Hepatocyte (in vitro differentiated cells): Measurements from ENCODE around the gene OLFM3. TPM values are rescaled to one million over a fixed set of nuclear protein-coding genes. Genes with fewer than 3 reads are reported as not detected.
A peak's percentile ranks its signal among the peaks of the same experiment; 100 is the strongest.

Experiments used
- DNase-seq: peaks from one replicate; pipeline ENCODE4 v3.0.0-alpha.2; 2016; ENCODE audit warnings: low spot score
- H2AFZ ChIP-seq: fragments of 200-600 bp; sonication (generic); 2 replicates; pipeline ENCODE4 v1.6.0; 2016; ENCODE audit warnings: antibody characterized with exemption, mild to moderate bottlenecking
- H3K27ac ChIP-seq: fragments of 200-600 bp; sonication (generic); 2 replicates; pipeline ENCODE4 v1.5.1; 2016; ENCODE audit warnings: mild to moderate bottlenecking
- H3K27me3 ChIP-seq: fragments of 200-600 bp; sonication (generic); 2 replicates; pipeline ENCODE4 v1.6.1; 2016
- H3K36me3 ChIP-seq: fragments of 200-600 bp; sonication (generic); replicated peaks from 2 replicates; pipeline ENCODE4 v1.5.1; 2016; ENCODE audit warnings: low read depth; ENCODE audit not compliant: insufficient read depth
- H3K4me1 ChIP-seq: fragments of 200-600 bp; sonication (generic); 2 replicates; pipeline ENCODE4 v1.5.1; 2016; ENCODE audit warnings: mild to moderate bottlenecking, moderate library complexity; ENCODE audit not compliant: insufficient read depth
- H3K4me2 ChIP-seq: fragments of 200-600 bp; sonication (generic); 2 replicates; pipeline ENCODE4 v1.6.0; 2016
- H3K4me3 ChIP-seq: fragments of 200-600 bp; sonication (generic); 2 replicates; pipeline ENCODE4 v1.5.1; 2016; ENCODE audit warnings: mild to moderate bottlenecking
- H3K79me2 ChIP-seq: fragments of 200-600 bp; sonication (generic); 2 replicates; pipeline ENCODE4 v1.6.0; 2017; ENCODE audit warnings: mild to moderate bottlenecking
- H3K9me2 ChIP-seq: fragments of 200-600 bp; sonication (generic); replicated peaks from 2 replicates; pipeline ENCODE4 v1.6.0; 2017; ENCODE audit warnings: mild to moderate bottlenecking; ENCODE audit not compliant: insufficient read depth
- H3K9me3 ChIP-seq: fragments of 200-600 bp; sonication (generic); 2 replicates; pipeline ENCODE4 v1.5.1; 2016; ENCODE audit warnings: low read depth, mild to moderate bottlenecking
- H4K20me1 ChIP-seq: fragments of 200-600 bp; sonication (generic); 2 replicates; pipeline ENCODE4 v1.6.0; 2016; ENCODE audit warnings: mild to moderate bottlenecking; ENCODE audit not compliant: insufficient read depth, poor library complexity, severe bottlenecking
- EZH2 ChIP-seq: fragments of 200-600 bp; sonication (generic); IDR thresholded peaks from 2 replicates; pipeline ENCODE4 v1.6.1; 2016; ENCODE audit warnings: antibody characterized with exemption, mild to moderate bottlenecking, borderline replicate concordance
- EZH2phosphoT487 ChIP-seq: fragments of 200-600 bp; sonication (generic); IDR thresholded peaks from one replicate; pipeline ENCODE4 v1.6.1; 2018; ENCODE audit warnings: antibody characterized with exemption, mild to moderate bottlenecking, low read depth, moderate library complexity; ENCODE audit not compliant: unreplicated experiment, severe bottlenecking
- WGBS: methylation state at CpG from one replicate; pipeline ENCODE4 v1.1.6; 2016; ENCODE audit warnings: low lambda C conversion rate; ENCODE audit errors: missing lambda C conversion rate; 5-methylcytosine and 5-hydroxymethylcytosine counted together
- polyA plus RNA-seq: library from polyadenylated mRNA; unstranded; fragments of >200 nt; fragmentation: Nextera tagmentation; extraction: Ambion mirVana; gene quantifications from 2 replicates; pipeline ENCODE4 v1.2.1, GENCODE V29; 2016
- total RNA-seq: library from RNA; depleted of rRNA; stranded (reverse); fragments of >200 nt; gene quantifications from 2 replicates; pipeline ENCODE4 v1.2.3, GENCODE V29; 2014
- TF ChIP-seq, protein P1 (sequence below): fragments of 200-600 bp; sonication (generic); IDR thresholded peaks from 2 replicates; pipeline ENCODE4 v1.5.1; 2016; ENCODE audit warnings: antibody characterized with exemption, mild to moderate bottlenecking; ENCODE audit not compliant: poor library complexity

The OLFM3 gene
- total and polyA plus RNA-seq, 2 experiments from 2014 or later = 2.7 to 6.2 TPM

DNA sequence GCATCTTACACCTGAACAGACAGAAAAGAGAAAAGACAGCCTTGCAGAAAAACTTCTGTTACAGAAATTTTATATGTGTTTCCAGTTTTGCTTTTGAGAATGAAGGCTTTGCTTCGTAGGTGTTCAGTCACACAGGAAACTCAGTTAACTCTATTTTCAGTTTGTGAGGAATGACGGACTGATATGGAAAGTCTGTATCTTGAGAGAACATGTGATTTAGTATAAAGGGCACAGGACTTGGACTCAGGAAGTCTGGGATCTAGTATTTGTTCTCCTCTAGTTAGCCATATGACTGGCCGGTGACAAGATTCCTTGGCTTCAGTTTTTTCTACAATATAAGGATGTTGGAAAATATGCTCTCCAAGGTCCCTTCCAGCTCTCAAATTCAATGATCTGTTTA is 149.1 kb downstream of the OLFM3 start:
- TF ChIP-seq EZH2 (no peak), EZH2phosphoT487 (no peak)
- H3K79me2 ChIP-seq = no peaks in the 10 kb centered on the region
- no peaks in the 10 kb centered on the region for H4K20me1 ChIP-seq
- H3K27ac ChIP-seq = peak overlapping the region; percentile 66
- DNase-seq = peak; percentile 17
- H3K9me2 ChIP-seq = no peaks in the 10 kb centered on the region
- H2AFZ ChIP-seq = no peak overlapping the region
- H3K36me3 ChIP-seq = no peaks in the 10 kb centered on the region
- H3K9me3 ChIP-seq = no peaks in the 10 kb centered on the region
- no peaks in the 10 kb centered on the region for H3K27me3 ChIP-seq
- no peaks in the 10 kb centered on the region for H3K4me1 ChIP-seq
- H3K4me3 ChIP-seq = no peak overlapping the region
- peak overlapping the region; percentile 71 for H3K4me2 ChIP-seq
- 54% methylated on average over 3 of the region's 3 CpGs for whole genome bisulfite sequencing

DNA sequence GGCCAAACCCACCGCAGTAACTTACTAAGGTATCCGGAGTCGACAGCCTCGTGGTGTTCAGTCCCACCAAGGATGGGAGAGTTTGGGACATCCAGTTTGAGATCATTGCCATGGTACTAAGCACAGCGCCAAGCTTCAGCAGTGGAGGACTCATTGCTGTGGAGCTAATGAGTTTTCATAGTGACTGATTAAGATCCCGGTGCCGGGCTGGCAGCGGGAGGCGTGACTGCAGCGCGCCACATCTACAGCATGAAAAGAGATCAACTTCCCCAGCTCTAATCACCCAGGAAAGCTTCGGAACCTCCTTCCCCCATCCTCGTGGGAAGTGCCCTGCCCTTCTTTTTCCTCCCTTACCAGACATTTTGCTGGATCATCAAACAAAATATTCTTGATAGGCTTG is 149.9 kb downstream of the OLFM3 start:
- H2AFZ ChIP-seq = peak overlapping the region; percentile 73

DNA sequence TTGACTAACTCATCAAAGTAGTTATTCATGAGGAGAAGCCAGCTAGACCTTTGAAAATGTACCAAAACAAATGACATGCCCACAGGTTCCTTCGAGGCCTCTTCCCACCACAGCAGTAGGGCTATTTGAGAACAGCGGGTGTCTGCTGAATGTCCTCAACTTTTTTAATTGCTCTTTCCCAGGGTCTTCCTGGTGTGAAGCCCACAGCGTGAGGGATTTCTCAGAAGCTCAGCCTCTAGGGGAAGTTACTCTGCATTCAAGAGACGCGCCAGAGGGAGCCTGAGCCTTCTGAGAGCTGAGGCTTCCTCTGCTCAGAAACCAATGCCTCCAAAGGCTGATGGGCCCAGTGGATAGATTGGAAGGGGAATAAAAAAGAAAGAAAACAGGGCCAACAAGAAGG is 153.6 kb downstream of the OLFM3 start:
- Histone ChIP-seq H3K27ac (no peak overlapping the region), H4K20me1 (no peaks in the 10 kb centered on the region), H3K4me1 (no peaks in the 10 kb centered on the region), H3K4me3 (no peak overlapping the region), H3K36me3 (no peaks in the 10 kb centered on the region), H3K27me3 (no peaks in the 10 kb centered on the region), H3K9me2 (no peaks in the 10 kb centered on the region), H3K79me2 (no peaks in the 10 kb centered on the region), H3K4me2 (no peak overlapping the region), H2AFZ (no peak overlapping the region), H3K9me3 (no peaks in the 10 kb centered on the region)
- 50% methylated on average over 5 of the region's 5 CpGs for WGBS
- no peak for DNase-seq
- no peak for TF ChIP-seq EZH2phosphoT487
- TF ChIP-seq, protein P1, sequence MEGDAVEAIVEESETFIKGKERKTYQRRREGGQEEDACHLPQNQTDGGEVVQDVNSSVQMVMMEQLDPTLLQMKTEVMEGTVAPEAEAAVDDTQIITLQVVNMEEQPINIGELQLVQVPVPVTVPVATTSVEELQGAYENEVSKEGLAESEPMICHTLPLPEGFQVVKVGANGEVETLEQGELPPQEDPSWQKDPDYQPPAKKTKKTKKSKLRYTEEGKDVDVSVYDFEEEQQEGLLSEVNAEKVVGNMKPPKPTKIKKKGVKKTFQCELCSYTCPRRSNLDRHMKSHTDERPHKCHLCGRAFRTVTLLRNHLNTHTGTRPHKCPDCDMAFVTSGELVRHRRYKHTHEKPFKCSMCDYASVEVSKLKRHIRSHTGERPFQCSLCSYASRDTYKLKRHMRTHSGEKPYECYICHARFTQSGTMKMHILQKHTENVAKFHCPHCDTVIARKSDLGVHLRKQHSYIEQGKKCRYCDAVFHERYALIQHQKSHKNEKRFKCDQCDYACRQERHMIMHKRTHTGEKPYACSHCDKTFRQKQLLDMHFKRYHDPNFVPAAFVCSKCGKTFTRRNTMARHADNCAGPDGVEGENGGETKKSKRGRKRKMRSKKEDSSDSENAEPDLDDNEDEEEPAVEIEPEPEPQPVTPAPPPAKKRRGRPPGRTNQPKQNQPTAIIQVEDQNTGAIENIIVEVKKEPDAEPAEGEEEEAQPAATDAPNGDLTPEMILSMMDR = no peak
- no peak for TF ChIP-seq EZH2

More for the DNA sequence above, 149.9 kb downstream of the OLFM3 start:
- H3K79me2 ChIP-seq = no peaks in the 10 kb centered on the region
- H3K27me3 ChIP-seq = no peaks in the 10 kb centered on the region
- TF ChIP-seq, protein P1 = no peak
- no peak for TF ChIP-seq EZH2phosphoT487
- no peak for TF ChIP-seq EZH2
- DNase-seq = peak; percentile 39
- H3K4me2 ChIP-seq = peak overlapping the region; percentile 71
- H3K27ac ChIP-seq = peak overlapping the region; percentile 66
- no peaks in the 10 kb centered on the region for H3K4me1 ChIP-seq
- H4K20me1 ChIP-seq = no peaks in the 10 kb centered on the region
- H3K9me3 ChIP-seq = no peaks in the 10 kb centered on the region
- WGBS = 17% methylated on average over 13 of the region's 13 CpGs
- no peaks in the 10 kb centered on the region for H3K9me2 ChIP-seq
- no peak overlapping the region for H3K4me3 ChIP-seq
- no peaks in the 10 kb centered on the region for H3K36me3 ChIP-seq

DNA sequence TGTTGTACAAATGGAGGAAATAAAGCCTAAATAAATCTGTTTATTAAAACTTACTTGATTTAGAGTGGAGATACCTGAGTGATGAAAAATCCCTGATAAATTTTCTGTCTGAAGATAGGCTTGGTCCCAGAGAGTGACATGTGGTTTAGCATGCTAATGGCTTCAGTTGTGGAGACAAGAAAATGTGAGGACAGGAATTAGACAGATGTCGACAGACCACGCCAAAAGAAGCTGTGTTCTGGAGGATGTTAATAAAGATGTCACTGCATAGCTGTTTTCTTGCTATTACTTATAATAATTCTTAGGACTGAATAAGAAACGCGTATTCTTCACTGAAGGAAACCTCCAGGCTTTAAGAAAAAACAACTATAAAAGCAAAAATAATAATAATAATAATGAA is 154.9 kb downstream of the OLFM3 start:
- Histone ChIP-seq H3K27me3 (no peaks in the 10 kb centered on the region), H3K4me1 (no peaks in the 10 kb centered on the region), H3K36me3 (no peaks in the 10 kb centered on the region), H3K9me3 (no peaks in the 10 kb centered on the region), H3K27ac (no peak overlapping the region), H3K4me3 (no peak overlapping the region), H3K9me2 (no peaks in the 10 kb centered on the region), H2AFZ (no peak overlapping the region), H3K79me2 (no peaks in the 10 kb centered on the region), H4K20me1 (no peaks in the 10 kb centered on the region), H3K4me2 (no peak overlapping the region)
- TF ChIP-seq, protein P1 = no peak
- no peak for TF ChIP-seq EZH2
- TF ChIP-seq EZH2phosphoT487 = no peak
- DNase-seq = no peak
- WGBS = 89% methylated on average over 4 of the region's 4 CpGs
